SU-DHL-6 (cell line): Measurements from ENCODE around the gene USP24.
"Not testable (repeated sequence)": the region's sequence is repeated elsewhere in the genome, so short reads cannot be mapped to it uniquely, and the experiment has no call there.

Source experiments
- H2AFZ ChIP-seq: fragments of 200-600 bp; sonication (generic); 2 replicates; pipeline ENCODE4 v1.6.1; 2014; ENCODE audit warnings: low read depth, mild to moderate bottlenecking, moderate library complexity, mixed read lengths, antibody characterized with exemption, low read length; ENCODE audit not compliant: severe bottlenecking
- H3F3A ChIP-seq: fragments of 200-600 bp; shearing (Covaris generic); 2 replicates; pipeline ENCODE4 v1.6.0; 2016; ENCODE audit warnings: antibody characterized with exemption, mild to moderate bottlenecking; ENCODE audit not compliant: insufficient read depth
- H3K27ac ChIP-seq: fragments of 200-600 bp; sonication (generic); 2 replicates; pipeline ENCODE4 v1.5.1; 2016; ENCODE audit warnings: low read depth, mild to moderate bottlenecking, low read length, moderate library complexity, mixed read lengths
- H3K27me3 ChIP-seq: fragments of 200-600 bp; sonication (generic), shearing (Covaris generic); 2 replicates; pipeline ENCODE4 v1.6.0; 2014; ENCODE audit warnings: mild to moderate bottlenecking, low read length
- H3K36me3 ChIP-seq: fragments of 200-600 bp; sonication (generic); 2 replicates; pipeline ENCODE4 v1.6.1; 2014; ENCODE audit warnings: mild to moderate bottlenecking, low read length, mixed read lengths
- H3K4me2 ChIP-seq: fragments of 300-600, 200-600 bp; shearing (Covaris generic), sonication (generic); 2 replicates; pipeline ENCODE4 v1.6.0; 2014; ENCODE audit warnings: low read length, low read depth, mild to moderate bottlenecking; ENCODE audit not compliant: poor library complexity, severe bottlenecking
- H3K4me3 ChIP-seq: fragments of 200-600 bp; sonication (generic); 2 replicates; pipeline ENCODE4 v1.5.1; 2014; ENCODE audit warnings: antibody characterized with exemption, low read length, mild to moderate bottlenecking, mixed read lengths; ENCODE audit not compliant: insufficient read depth, poor library complexity, severe bottlenecking
- H3K79me2 ChIP-seq: fragments of 200-600 bp; sonication (generic); 2 replicates; pipeline ENCODE4 v1.6.1; 2014; ENCODE audit warnings: mild to moderate bottlenecking, low read length, moderate library complexity; ENCODE audit not compliant: insufficient read depth
- H3K9ac ChIP-seq: fragments of 200-600 bp; sonication (generic); 2 replicates; pipeline ENCODE4 v1.7.0; 2014; ENCODE audit warnings: mild to moderate bottlenecking, low read length
- H3K9me2 ChIP-seq: fragments of 200-600 bp; sonication (generic); replicated peaks from 2 replicates; pipeline ENCODE4 v1.6.1; 2014; ENCODE audit warnings: low read length; ENCODE audit not compliant: insufficient read depth
- H3K9me3 ChIP-seq: fragments of 200-600 bp; sonication (generic); 2 replicates; pipeline ENCODE4 v1.6.1; 2014; ENCODE audit warnings: low read length, mixed read lengths; ENCODE audit not compliant: insufficient read depth
- H4K20me1 ChIP-seq: fragments of 200-600 bp; sonication (generic); 2 replicates; pipeline ENCODE4 v1.6.1; 2014; ENCODE audit warnings: low read depth, mild to moderate bottlenecking, antibody characterized with exemption, low read length, moderate library complexity, mixed read lengths
- CTCF ChIP-seq: fragments of 200-600 bp; sonication (generic); IDR thresholded peaks from one replicate; pipeline ENCODE4 v1.5.1; 2017; ENCODE audit warnings: antibody characterized with exemption, mild to moderate bottlenecking, low read length, moderate library complexity; ENCODE audit not compliant: insufficient read depth, poor library complexity, severe bottlenecking
- EZH2phosphoT487 ChIP-seq: fragments of 200-600 bp; sonication (generic), shearing (Covaris generic); conservative IDR thresholded peaks from 2 replicates; pipeline ENCODE4 v1.6.1; 2018; ENCODE audit warnings: mild to moderate bottlenecking, antibody characterized with exemption, low read length, moderate library complexity, mixed read lengths

USP24 gene

GRCh38 chr1:55232448-55233144 lies 17.4 kb upstream of the USP24 start:
- Histone ChIP-seq H3K9me2 (no peaks in the 10 kb centered on the region), H3K79me2 (no peaks in the 10 kb centered on the region), H3K9ac (no peak overlapping the region), H3F3A (no peaks in the 10 kb centered on the region), H3K9me3 (no peaks in the 10 kb centered on the region; the same call in 1 of the 2 replicates), H3K4me2 (no peak overlapping the region), H2AFZ (no peak overlapping the region), H3K27ac (no peak overlapping the region), H3K36me3 (no peaks in the 10 kb centered on the region), H3K27me3 (no peaks in the 10 kb centered on the region), H3K4me3 (no peak overlapping the region), H4K20me1 (no peaks in the 10 kb centered on the region)
- TF ChIP-seq CTCF (no peak), EZH2phosphoT487 (no peak)

GRCh38 chr1:55231745-55232144 lies 16.6 kb upstream of the USP24 start:
- H3F3A ChIP-seq: no peaks in the 10 kb centered on the region
- no peak overlapping the region for H3K9ac ChIP-seq
- H4K20me1 ChIP-seq: no peaks in the 10 kb centered on the region
- no peaks in the 10 kb centered on the region for H3K79me2 ChIP-seq
- H3K27ac ChIP-seq: no peak overlapping the region
- no peak overlapping the region for H3K4me2 ChIP-seq
- no peak overlapping the region for H3K4me3 ChIP-seq
- H3K36me3 ChIP-seq: no peaks in the 10 kb centered on the region
- no peaks in the 10 kb centered on the region; the same call in 1 of the 2 replicates for H3K9me3 ChIP-seq
- no peak overlapping the region for H2AFZ ChIP-seq
- no peaks in the 10 kb centered on the region for H3K9me2 ChIP-seq
- TF ChIP-seq EZH2phosphoT487 (no peak), CTCF (no peak)
- H3K27me3 ChIP-seq: no peaks in the 10 kb centered on the region

GRCh38 chr1:55230659-55231058 lies 15.5 kb upstream of the USP24 start:
- Histone ChIP-seq H3K9me2 (no peaks in the 10 kb centered on the region), H3K27ac (no peak overlapping the region), H3F3A (no peaks in the 10 kb centered on the region), H3K9me3 (no peaks in the 10 kb centered on the region; the same call in 1 of the 2 replicates), H2AFZ (no peak overlapping the region), H3K36me3 (no peaks in the 10 kb centered on the region), H3K27me3 (no peaks in the 10 kb centered on the region), H3K9ac (no peak overlapping the region), H4K20me1 (no peaks in the 10 kb centered on the region), H3K79me2 (no peaks in the 10 kb centered on the region), H3K4me3 (no peak overlapping the region), H3K4me2 (no peak overlapping the region)
- TF ChIP-seq CTCF: no peak
- TF ChIP-seq EZH2phosphoT487: no peak

GRCh38 chr1:55229726-55230125 lies 14.6 kb upstream of the USP24 start:
- H3K9me3 ChIP-seq, H3K79me2 ChIP-seq, H3K9me2 ChIP-seq: not testable (repeated sequence)

More at GRCh38 chr1:55229726-55230125, 14.6 kb upstream of the USP24 start:
- not testable (repeated sequence) for H3K4me2 ChIP-seq, H3F3A ChIP-seq, H3K27ac ChIP-seq, H3K36me3 ChIP-seq, H3K4me3 ChIP-seq, H3K9ac ChIP-seq, H3K27me3 ChIP-seq, H2AFZ ChIP-seq, H4K20me1 ChIP-seq
